Natural killer cell treated with Interleukin-12 subunit alpha and Interleukin-12 subunit beta and Interleukin-15 and Interleukin-18, amount 100 ng/mL, for 72 hours (primary cell): ENCODE measurements around the gene PGPEP1. TPM values are rescaled to one million over a fixed set of nuclear protein-coding genes. Genes with fewer than 3 reads are reported as not detected.

Experiments used
- ATAC-seq, 2 donors: fragments of 150-1000 bp; cut with Tn5 transposase in 1 of 2; sonication (Bioruptor Pico), chemical (Tn5 transposase) in 1 of 2; 2 replicates each; pipeline ENCODE4 v1.10.0; 2021
- DNase-seq: peaks from one replicate; pipeline ENCODE4 v3.0.0; 2022; ENCODE audit warnings: low spot score
- H3K27ac Mint-ChIP-seq, 2 donors: 1 replicate in 1 of 2; 2 replicates in 1 of 2; pipeline ENCODE4 v1.8.0; 2022; ENCODE audit warnings: mixed read lengths in 2 of 2, mild to moderate bottlenecking in 1 of 2, moderate library complexity in 1 of 2
- H3K27me3 Mint-ChIP-seq, 2 donors: 1 replicate in 1 of 2; 2 replicates in 1 of 2; pipeline ENCODE4 v1.8.0; 2022; ENCODE audit warnings: mixed read lengths in 2 of 2
- H3K36me3 Mint-ChIP-seq: one replicate; pipeline ENCODE4 v1.8.0; 2022; ENCODE audit warnings: mixed read lengths
- H3K4me1 Mint-ChIP-seq, 2 donors: 1 replicate in 1 of 2; 2 replicates in 1 of 2; pipeline ENCODE4 v1.8.0; 2022; ENCODE audit warnings: low read depth in 2 of 2, mixed read lengths in 2 of 2, mild to moderate bottlenecking in 1 of 2
- H3K4me3 Mint-ChIP-seq: one replicate; pipeline ENCODE4 v1.8.0; 2022; ENCODE audit warnings: mixed read lengths
- H3K9me3 Mint-ChIP-seq: 2 replicates; pipeline ENCODE4 v1.8.0; 2022; ENCODE audit warnings: mixed read lengths
- total RNA-seq, 2 donors: library from RNA; stranded (reverse); gene quantifications; one replicate each; pipeline ENCODE4 v1.2.3, GENCODE V29; 2022

PGPEP1 gene
- total RNA-seq, 2 donors from 2014 or later, result 42.1 to 50.7 TPM

- peaks cover 0 to 2% of the 10 kb centered on the region in 2 donors for H3K27me3 Mint-ChIP-seq
- H3K4me1 Mint-ChIP-seq, result peaks cover 6 to 13% of the 10 kb centered on the region in 2 donors
- no peaks in the 10 kb centered on the region for H3K36me3 Mint-ChIP-seq
- ATAC-seq (no peak), DNase-seq (no peak)
- H3K4me3 Mint-ChIP-seq, result peak overlapping the region; percentile 47
- no peaks in the 10 kb centered on the region for H3K9me3 Mint-ChIP-seq
- peak overlapping the region in 1 of 2 donors; percentile 66 for H3K27ac Mint-ChIP-seq
Measured at GRCh38 chr19:18388960-18389725, 48.7 kb downstream of the PGPEP1 start.

- DNase-seq (no peak), ATAC-seq (no peak)
- H3K36me3 Mint-ChIP-seq, result no peaks in the 10 kb centered on the region
- H3K4me1 Mint-ChIP-seq, result peaks cover 6 to 13% of the 10 kb centered on the region in 2 donors
- H3K27ac Mint-ChIP-seq, result peak overlapping the region in 1 of 2 donors; percentile 66
- H3K4me3 Mint-ChIP-seq, result peak overlapping the region; percentile 47
- peaks cover 0 to 2% of the 10 kb centered on the region in 2 donors for H3K27me3 Mint-ChIP-seq
- H3K9me3 Mint-ChIP-seq, result no peaks in the 10 kb centered on the region
Measured at GRCh38 chr19:18389726-18390064, 49.3 kb downstream of the PGPEP1 start.

- peaks cover 6 to 13% of the 10 kb centered on the region in 2 donors for H3K4me1 Mint-ChIP-seq
- no peaks in the 10 kb centered on the region for H3K36me3 Mint-ChIP-seq
- H3K27ac Mint-ChIP-seq, result no peak overlapping the region
- peaks cover 0 to 2% of the 10 kb centered on the region in 2 donors for H3K27me3 Mint-ChIP-seq
- DNase-seq (no peak), ATAC-seq (no peak)
- no peak overlapping the region for H3K4me3 Mint-ChIP-seq
- H3K9me3 Mint-ChIP-seq, result no peaks in the 10 kb centered on the region
Measured at GRCh38 chr19:18390065-18390907, 49.9 kb downstream of the PGPEP1 start.

- Mint-ChIP-seq H3K4me3 (no peak overlapping the region), H3K36me3 (no peaks in the 10 kb centered on the region), H3K27me3 (peaks cover 0 to 2% of the 10 kb centered on the region in 2 donors), H3K9me3 (no peaks in the 10 kb centered on the region), H3K4me1 (peaks cover 6 to 13% of the 10 kb centered on the region in 2 donors), H3K27ac (no peak overlapping the region)
- DNase-seq, result no peak
- no peak for ATAC-seq
Measured at GRCh38 chr19:18391509-18392075, 51.2 kb downstream of the PGPEP1 start.

GRCh38 chr19:18392417-18392816, 52.0 kb downstream of the PGPEP1 start:
- H3K4me3 Mint-ChIP-seq, result no peak overlapping the region
- peaks cover 5 to 10% of the 10 kb centered on the region in 2 donors for H3K4me1 Mint-ChIP-seq
- H3K9me3 Mint-ChIP-seq, result no peaks in the 10 kb centered on the region
- peaks cover 0 to 2% of the 10 kb centered on the region in 2 donors for H3K27me3 Mint-ChIP-seq
- no peak for DNase-seq
- H3K27ac Mint-ChIP-seq, result no peak overlapping the region
- ATAC-seq, result no peak
- H3K36me3 Mint-ChIP-seq, result no peaks in the 10 kb centered on the region

- ATAC-seq (no peak), DNase-seq (no peak)
- peaks cover 0 to 3% of the 10 kb centered on the region in 2 donors for H3K27me3 Mint-ChIP-seq
- H3K4me1 Mint-ChIP-seq, result peaks cover 6 to 10% of the 10 kb centered on the region in 2 donors
- H3K36me3 Mint-ChIP-seq, result no peaks in the 10 kb centered on the region
- no peak overlapping the region for H3K4me3 Mint-ChIP-seq
- H3K9me3 Mint-ChIP-seq, result no peaks in the 10 kb centered on the region
- no peak overlapping the region for H3K27ac Mint-ChIP-seq
Measured at GRCh38 chr19:18392926-18393325, 52.5 kb downstream of the PGPEP1 start.

- no peaks in the 10 kb centered on the region for H3K36me3 Mint-ChIP-seq
- DNase-seq (no peak), ATAC-seq (no peak)
- peaks cover 0 to 5% of the 10 kb centered on the region in 2 donors for H3K27me3 Mint-ChIP-seq
- H3K4me3 Mint-ChIP-seq, result no peak overlapping the region
- no peaks in the 10 kb centered on the region for H3K9me3 Mint-ChIP-seq
- H3K4me1 Mint-ChIP-seq, result peaks cover 5 to 12% of the 10 kb centered on the region in 2 donors
- no peak overlapping the region for H3K27ac Mint-ChIP-seq
Measured at GRCh38 chr19:18393836-18394235, 53.4 kb downstream of the PGPEP1 start.

GRCh38 chr19:18396471-18397241, 56.3 kb downstream of the PGPEP1 start:
- peaks cover 5% of the 10 kb centered on the region in 2 donors for H3K4me1 Mint-ChIP-seq
- ATAC-seq (peak in 1 of 2 donors; percentile 15), DNase-seq (no peak)
- peaks cover 0 to 5% of the 10 kb centered on the region in 2 donors for H3K27me3 Mint-ChIP-seq
- no peaks in the 10 kb centered on the region for H3K36me3 Mint-ChIP-seq
- H3K27ac Mint-ChIP-seq, result no peak overlapping the region
- H3K4me3 Mint-ChIP-seq, result no peak overlapping the region
- no peaks in the 10 kb centered on the region for H3K9me3 Mint-ChIP-seq

GRCh38 chr19:18397242-18398202, 57.1 kb downstream of the PGPEP1 start, which contains the start of gene LRRC25:
TSS of gene LRRC25 (minus strand) at chr19:18397622. CDS start at chr19:18396963, 659 bp downstream.
- no peak for DNase-seq

GRCh38 chr19:18399008-18399407, 58.6 kb downstream of the PGPEP1 start:
- no peaks in the 10 kb centered on the region for H3K9me3 Mint-ChIP-seq
- H3K27me3 Mint-ChIP-seq, result peaks cover 0 to 5% of the 10 kb centered on the region in 2 donors
- H3K36me3 Mint-ChIP-seq, result no peaks in the 10 kb centered on the region
- H3K4me1 Mint-ChIP-seq, result peaks cover 5% of the 10 kb centered on the region in 2 donors
- ATAC-seq (no peak), DNase-seq (no peak)
- no peak overlapping the region for H3K27ac Mint-ChIP-seq
- H3K4me3 Mint-ChIP-seq, result no peak overlapping the region

More at GRCh38 chr19:18397242-18398202, 57.1 kb downstream of the PGPEP1 start, which contains the start of gene LRRC25:
- Mint-ChIP-seq H3K9me3 (no peaks in the 10 kb centered on the region), H3K27ac (peak within 1 kb of the TSS in 1 of 2 donors; percentile 53), H3K36me3 (no peaks in the 10 kb centered on the region), H3K4me1 (peaks cover 5% of the 10 kb centered on the region in 2 donors), H3K27me3 (peaks cover 0 to 5% of the 10 kb centered on the region in 2 donors), H3K4me3 (peak within 1 kb of the TSS; percentile 17)
- peak; percentile 31 to 60 for ATAC-seq

- Mint-ChIP-seq H3K4me1 (peaks cover 5% of the 10 kb centered on the region in 2 donors), H3K9me3 (no peaks in the 10 kb centered on the region), H3K36me3 (no peaks in the 10 kb centered on the region), H3K27ac (peak overlapping the region in 1 of 2 donors; percentile 56), H3K4me3 (no peak overlapping the region), H3K27me3 (peaks cover 0 to 5% of the 10 kb centered on the region in 2 donors)
- no peak for DNase-seq
- ATAC-seq, result peak in 1 of 2 donors; percentile 48
Measured at GRCh38 chr19:18401580-18402112, 61.2 kb downstream of the PGPEP1 start.
